ENCODE data around the gene TXLNB. TPM values are rescaled to one million over a fixed set of nuclear protein-coding genes. Genes with fewer than 3 reads are reported as not detected.
"Not testable (repeated sequence)": the region's sequence is repeated elsewhere in the genome, so short reads cannot be mapped to it uniquely, and the experiment has no call there.

The TXLNB gene
- total RNA-seq, 1 experiment from 2014 or later, result not detected

GRCh38 chr6:139295901-139296300 is 4.1 kb upstream of the TXLNB start:
- no peaks in the 10 kb centered on the region for H3K4me1 ChIP-seq (ENCODE audit: insufficient read depth, low read length, poor library complexity, severe bottlenecking)
- H3K27ac ChIP-seq (ENCODE audit: low read depth, low read length, poor library complexity, severe bottlenecking), result no peak overlapping the region
- H3K9me3 ChIP-seq (ENCODE audit: low read depth, low read length, poor library complexity, severe bottlenecking), result no peaks in the 10 kb centered on the region
- DNase-seq (ENCODE audit: low spot score), result no peak
- BruUV-seq (replicated peaks), result no TSS peak
- H3K4me3 ChIP-seq (ENCODE audit: low read depth, low read length, poor library complexity, severe bottlenecking), result no peak overlapping the region
- ChIA-PET CTCF (no interaction called here), POLR2A (ENCODE audit: low non-redundant PET) (no interaction called here)
- no peaks in the 10 kb centered on the region for H3K36me3 ChIP-seq (ENCODE audit: insufficient read depth, low read length, poor library complexity, severe bottlenecking)
- TF ChIP-seq EZH2 (IDR thresholded peaks at IDR 0.05; ENCODE audit: borderline replicate concordance, low read depth, low read length, poor library complexity, severe bottlenecking) (no peak), CTCF (conservative IDR thresholded peaks at IDR 0.05; ENCODE audit: low read depth, low read length) (no peak)
- H3K27me3 ChIP-seq (replicated peaks; ENCODE audit: insufficient read depth, low read depth, low read length, poor library complexity), result no peaks in the 10 kb centered on the region
- intact Hi-C loops (cut with micrococcal nuclease; ENCODE audit: unreplicated experiment), result no loop called here

- BruUV-seq (replicated peaks), result no TSS peak
Measured at GRCh38 chr6:139294090-139294489, 2.3 kb upstream of the TXLNB start.

GRCh38 chr6:139293230-139293629 is 1.4 kb upstream of the TXLNB start:
- H3K4me1 ChIP-seq (ENCODE audit: insufficient read depth, low read length, poor library complexity, severe bottlenecking); H3K27me3 ChIP-seq (replicated peaks; ENCODE audit: insufficient read depth, low read depth, low read length, poor library complexity); H3K4me3 ChIP-seq (ENCODE audit: low read depth, low read length, poor library complexity, severe bottlenecking); DNase-seq (ENCODE audit: low spot score); intact Hi-C loops (cut with micrococcal nuclease; ENCODE audit: unreplicated experiment); H3K27ac ChIP-seq (ENCODE audit: low read depth, low read length, poor library complexity, severe bottlenecking); POLR2A ChIA-PET (ENCODE audit: low non-redundant PET); H3K9me3 ChIP-seq (ENCODE audit: low read depth, low read length, poor library complexity, severe bottlenecking); H3K36me3 ChIP-seq (ENCODE audit: insufficient read depth, low read length, poor library complexity, severe bottlenecking); BruUV-seq (replicated peaks); CTCF ChIA-PET: not testable (repeated sequence)

More at GRCh38 chr6:139294090-139294489, 2.3 kb upstream of the TXLNB start:
- H3K4me3 ChIP-seq (ENCODE audit: low read depth, low read length, poor library complexity, severe bottlenecking), result no peak overlapping the region
- H3K4me1 ChIP-seq (ENCODE audit: insufficient read depth, low read length, poor library complexity, severe bottlenecking), result no peaks in the 10 kb centered on the region
- H3K36me3 ChIP-seq (ENCODE audit: insufficient read depth, low read length, poor library complexity, severe bottlenecking), result no peaks in the 10 kb centered on the region
- no peak for DNase-seq (ENCODE audit: low spot score)
- POLR2A ChIA-PET (ENCODE audit: low non-redundant PET), result no interaction called here
- CTCF ChIA-PET, result no interaction called here
- intact Hi-C loops (cut with micrococcal nuclease; ENCODE audit: unreplicated experiment), result no loop called here
- no peak overlapping the region for H3K27ac ChIP-seq (ENCODE audit: low read depth, low read length, poor library complexity, severe bottlenecking)
- no peaks in the 10 kb centered on the region for H3K9me3 ChIP-seq (ENCODE audit: low read depth, low read length, poor library complexity, severe bottlenecking)
- TF ChIP-seq CTCF (conservative IDR thresholded peaks at IDR 0.05; ENCODE audit: low read depth, low read length) (no peak), EZH2 (IDR thresholded peaks at IDR 0.05; ENCODE audit: borderline replicate concordance, low read depth, low read length, poor library complexity, severe bottlenecking) (no peak)
- H3K27me3 ChIP-seq (replicated peaks; ENCODE audit: insufficient read depth, low read depth, low read length, poor library complexity), result no peaks in the 10 kb centered on the region

- H3K4me3 ChIP-seq (ENCODE audit: low read depth, low read length, poor library complexity, severe bottlenecking), result no peak overlapping the region
- CTCF ChIA-PET, result no interaction called here
Measured at GRCh38 chr6:139290787-139291311, 949 bp downstream of the TXLNB start.

More at GRCh38 chr6:139290787-139291311, 949 bp downstream of the TXLNB start:
- TF ChIP-seq EZH2 (IDR thresholded peaks at IDR 0.05; ENCODE audit: borderline replicate concordance, low read depth, low read length, poor library complexity, severe bottlenecking) (no peak), CTCF (conservative IDR thresholded peaks at IDR 0.05; ENCODE audit: low read depth, low read length) (no peak)
- BruUV-seq (replicated peaks), result no TSS peak
- Histone ChIP-seq H3K27ac (ENCODE audit: low read depth, low read length, poor library complexity, severe bottlenecking) (no peak overlapping the region), H3K4me1 (ENCODE audit: insufficient read depth, low read length, poor library complexity, severe bottlenecking) (no peaks in the 10 kb centered on the region), H3K36me3 (ENCODE audit: insufficient read depth, low read length, poor library complexity, severe bottlenecking) (no peaks in the 10 kb centered on the region), H3K9me3 (ENCODE audit: low read depth, low read length, poor library complexity, severe bottlenecking) (no peaks in the 10 kb centered on the region), H3K27me3 (replicated peaks; ENCODE audit: insufficient read depth, low read depth, low read length, poor library complexity) (no peaks in the 10 kb centered on the region)
- intact Hi-C loops (cut with micrococcal nuclease; ENCODE audit: unreplicated experiment), result no loop called here
- DNase-seq (ENCODE audit: low spot score), result no peak
- POLR2A ChIA-PET (ENCODE audit: low non-redundant PET), result no interaction called here

Measured in A673 (cell line).